ENCODE data around the gene ZNF674.
"Not testable (repeated sequence)": the region's sequence is repeated elsewhere in the genome, so short reads cannot be mapped to it uniquely, and the experiment has no call there.

Gene ZNF674

GRCh38 chrX:46529740-46530403, 15.3 kb downstream of the ZNF674 start:
- not testable (repeated sequence) for H3K27me3 ChIP-seq (ENCODE audit: control insufficient read depth in 1 of 2, insufficient read depth in 2 of 2, low read length in 2 of 2); H3K9ac ChIP-seq (ENCODE audit: low read length); H3K36me3 ChIP-seq (ENCODE audit: insufficient read depth, low read length); H3K9me3 ChIP-seq (ENCODE audit: low read length); H3K27ac ChIP-seq (ENCODE audit: low read depth, low read length); H3K4me3 ChIP-seq (ENCODE audit: low read depth in 1 of 2, low read length in 2 of 2); H3K4me1 ChIP-seq (ENCODE audit: insufficient read depth, low read length)

GRCh38 chrX:46528640-46529039, 16.6 kb downstream of the ZNF674 start:
- H3K27ac ChIP-seq (ENCODE audit: low read depth, low read length); H3K4me3 ChIP-seq (ENCODE audit: low read depth in 1 of 2, low read length in 2 of 2): not testable (repeated sequence)

GRCh38 chrX:46506076-46506475, 39.1 kb downstream of the ZNF674 start:
- Histone ChIP-seq H3K36me3 (ENCODE audit: insufficient read depth, low read length) (no peaks in the 10 kb centered on the region), H3K4me1 (ENCODE audit: insufficient read depth, low read length) (no peaks in the 10 kb centered on the region), H3K9me3 (ENCODE audit: low read length) (no peaks in the 10 kb centered on the region), H3K27ac (ENCODE audit: low read depth, low read length) (no peak overlapping the region), H3K9ac (ENCODE audit: low read length) (no peak overlapping the region), H3K4me3 (ENCODE audit: low read depth in 1 of 2, low read length in 2 of 2) (no peak overlapping the region), H3K27me3 (ENCODE audit: control insufficient read depth in 1 of 2, insufficient read depth in 2 of 2, low read length in 2 of 2) (no peaks in the 10 kb centered on the region)

More at GRCh38 chrX:46528640-46529039, 16.6 kb downstream of the ZNF674 start:
- H3K36me3 ChIP-seq (ENCODE audit: insufficient read depth, low read length); H3K4me1 ChIP-seq (ENCODE audit: insufficient read depth, low read length); H3K9ac ChIP-seq (ENCODE audit: low read length); H3K27me3 ChIP-seq (ENCODE audit: control insufficient read depth in 1 of 2, insufficient read depth in 2 of 2, low read length in 2 of 2); H3K9me3 ChIP-seq (ENCODE audit: low read length): not testable (repeated sequence)

GRCh38 chrX:46502848-46503247, 42.4 kb downstream of the ZNF674 start:
- H3K4me3 ChIP-seq (ENCODE audit: low read depth in 1 of 2, low read length in 2 of 2) = no peak overlapping the region
- no peaks in the 10 kb centered on the region for H3K4me1 ChIP-seq (ENCODE audit: insufficient read depth, low read length)
- H3K27ac ChIP-seq (ENCODE audit: low read depth, low read length) = no peak overlapping the region
- no peak overlapping the region for H3K9ac ChIP-seq (ENCODE audit: low read length)
- H3K27me3 ChIP-seq (ENCODE audit: control insufficient read depth in 1 of 2, insufficient read depth in 2 of 2, low read length in 2 of 2) = no peaks in the 10 kb centered on the region
- peaks cover 19% of the 10 kb centered on the region for H3K9me3 ChIP-seq (ENCODE audit: low read length)
- H3K36me3 ChIP-seq (ENCODE audit: insufficient read depth, low read length) = no peaks in the 10 kb centered on the region

- Histone ChIP-seq H3K27me3 (ENCODE audit: control insufficient read depth in 1 of 2, insufficient read depth in 2 of 2, low read length in 2 of 2) (no peaks in the 10 kb centered on the region), H3K36me3 (ENCODE audit: insufficient read depth, low read length) (no peaks in the 10 kb centered on the region), H3K4me3 (ENCODE audit: low read depth in 1 of 2, low read length in 2 of 2) (peak overlapping the region in 1 of 2 donors; percentile 28), H3K9ac (ENCODE audit: low read length) (no peak overlapping the region), H3K4me1 (ENCODE audit: insufficient read depth, low read length) (no peaks in the 10 kb centered on the region), H3K9me3 (ENCODE audit: low read length) (peaks cover 25% of the 10 kb centered on the region), H3K27ac (ENCODE audit: low read depth, low read length) (no peak overlapping the region)
These were observed 45.2 kb downstream of the ZNF674 start for GRCh38 chrX:46500054-46500453.

- no peaks in the 10 kb centered on the region for H3K4me1 ChIP-seq (ENCODE audit: insufficient read depth, low read length)
- H3K27ac ChIP-seq (ENCODE audit: low read depth, low read length) = no peak overlapping the region
- H3K4me3 ChIP-seq (ENCODE audit: low read depth in 1 of 2, low read length in 2 of 2) = no peak overlapping the region
- H3K36me3 ChIP-seq (ENCODE audit: insufficient read depth, low read length) = no peaks in the 10 kb centered on the region
- H3K27me3 ChIP-seq (ENCODE audit: control insufficient read depth in 1 of 2, insufficient read depth in 2 of 2, low read length in 2 of 2) = no peaks in the 10 kb centered on the region
- no peak overlapping the region for H3K9ac ChIP-seq (ENCODE audit: low read length)
- H3K9me3 ChIP-seq (ENCODE audit: low read length) = no peaks in the 10 kb centered on the region
These were observed 56.5 kb downstream of the ZNF674 start for GRCh38 chrX:46488712-46489111.

GRCh38 chrX:46485897-46486296, 59.3 kb downstream of the ZNF674 start:
- Histone ChIP-seq H3K4me3 (ENCODE audit: low read depth in 1 of 2, low read length in 2 of 2) (no peak overlapping the region), H3K27ac (ENCODE audit: low read depth, low read length) (no peak overlapping the region)

GRCh38 chrX:46478634-46479033, 66.6 kb downstream of the ZNF674 start:
- H3K27ac ChIP-seq (ENCODE audit: low read depth, low read length); H3K9ac ChIP-seq (ENCODE audit: low read length); H3K27me3 ChIP-seq (ENCODE audit: control insufficient read depth in 1 of 2, insufficient read depth in 2 of 2, low read length in 2 of 2); H3K36me3 ChIP-seq (ENCODE audit: insufficient read depth, low read length); H3K4me1 ChIP-seq (ENCODE audit: insufficient read depth, low read length); H3K9me3 ChIP-seq (ENCODE audit: low read length); H3K4me3 ChIP-seq (ENCODE audit: low read depth in 1 of 2, low read length in 2 of 2): not testable (repeated sequence)

More at GRCh38 chrX:46485897-46486296, 59.3 kb downstream of the ZNF674 start:
- Histone ChIP-seq H3K9me3 (ENCODE audit: low read length) (no peaks in the 10 kb centered on the region), H3K4me1 (ENCODE audit: insufficient read depth, low read length) (no peaks in the 10 kb centered on the region), H3K36me3 (ENCODE audit: insufficient read depth, low read length) (no peaks in the 10 kb centered on the region), H3K27me3 (ENCODE audit: control insufficient read depth in 1 of 2, insufficient read depth in 2 of 2, low read length in 2 of 2) (no peaks in the 10 kb centered on the region), H3K9ac (ENCODE audit: low read length) (no peak overlapping the region)

- no peak overlapping the region for H3K4me3 ChIP-seq (ENCODE audit: low read depth in 1 of 2, low read length in 2 of 2)
- H3K9ac ChIP-seq (ENCODE audit: low read length) = no peak overlapping the region
- H3K27me3 ChIP-seq (ENCODE audit: control insufficient read depth in 1 of 2, insufficient read depth in 2 of 2, low read length in 2 of 2) = no peaks in the 10 kb centered on the region
- H3K36me3 ChIP-seq (ENCODE audit: insufficient read depth, low read length) = no peaks in the 10 kb centered on the region
- no peaks in the 10 kb centered on the region for H3K9me3 ChIP-seq (ENCODE audit: low read length)
- no peaks in the 10 kb centered on the region for H3K4me1 ChIP-seq (ENCODE audit: insufficient read depth, low read length)
- no peak overlapping the region for H3K27ac ChIP-seq (ENCODE audit: low read depth, low read length)
These were observed 67.8 kb downstream of the ZNF674 start for GRCh38 chrX:46477435-46477834.

- Histone ChIP-seq H3K9ac (ENCODE audit: low read length) (no peak overlapping the region), H3K36me3 (ENCODE audit: insufficient read depth, low read length) (peaks cover 4% of the 10 kb centered on the region), H3K4me1 (ENCODE audit: insufficient read depth, low read length) (no peaks in the 10 kb centered on the region), H3K4me3 (ENCODE audit: low read depth in 1 of 2, low read length in 2 of 2) (no peak overlapping the region), H3K27ac (ENCODE audit: low read depth, low read length) (no peak overlapping the region), H3K9me3 (ENCODE audit: low read length) (no peaks in the 10 kb centered on the region), H3K27me3 (ENCODE audit: control insufficient read depth in 1 of 2, insufficient read depth in 2 of 2, low read length in 2 of 2) (no peaks in the 10 kb centered on the region)
These were observed 80.0 kb downstream of the ZNF674 start for GRCh38 chrX:46465203-46465602.

GRCh38 chrX:46463682-46464081, 81.5 kb downstream of the ZNF674 start:
- no peaks in the 10 kb centered on the region for H3K27me3 ChIP-seq (ENCODE audit: control insufficient read depth in 1 of 2, insufficient read depth in 2 of 2, low read length in 2 of 2)
- H3K4me3 ChIP-seq (ENCODE audit: low read depth in 1 of 2, low read length in 2 of 2) = no peak overlapping the region
- H3K9ac ChIP-seq (ENCODE audit: low read length) = no peak overlapping the region
- no peaks in the 10 kb centered on the region for H3K4me1 ChIP-seq (ENCODE audit: insufficient read depth, low read length)
- peaks cover 4% of the 10 kb centered on the region for H3K36me3 ChIP-seq (ENCODE audit: insufficient read depth, low read length)
- H3K9me3 ChIP-seq (ENCODE audit: low read length) = no peaks in the 10 kb centered on the region
- no peak overlapping the region for H3K27ac ChIP-seq (ENCODE audit: low read depth, low read length)

- Histone ChIP-seq H3K36me3 (ENCODE audit: insufficient read depth, low read length) (peaks cover 4% of the 10 kb centered on the region), H3K27me3 (ENCODE audit: control insufficient read depth in 1 of 2, insufficient read depth in 2 of 2, low read length in 2 of 2) (no peaks in the 10 kb centered on the region), H3K4me3 (ENCODE audit: low read depth in 1 of 2, low read length in 2 of 2) (no peak overlapping the region), H3K9me3 (ENCODE audit: low read length) (no peaks in the 10 kb centered on the region), H3K9ac (ENCODE audit: low read length) (no peak overlapping the region), H3K27ac (ENCODE audit: low read depth, low read length) (no peak overlapping the region), H3K4me1 (ENCODE audit: insufficient read depth, low read length) (no peaks in the 10 kb centered on the region)
These were observed 83.5 kb downstream of the ZNF674 start for GRCh38 chrX:46461660-46462191.
